T-helper 2 cell treated with Interferon-gamma antibody and Interleukin-4, amounts not matched to agents 5 μg/mL and 100 μg/mL, for 36 hours (primary cell): ENCODE data around the gene CLEC18A.

ENCODE experiments used
- DNase-seq: peaks from one replicate; pipeline ENCODE4 v3.0.0; 2021; ENCODE audit warnings: low spot score
- H3K27ac Mint-ChIP-seq: one replicate; pipeline ENCODE4 v1.8.0; 2021; ENCODE audit warnings: mild to moderate bottlenecking, mixed read lengths
- H3K27me3 Mint-ChIP-seq: one replicate; pipeline ENCODE4 v1.8.0; 2021; ENCODE audit warnings: low read depth, mixed read lengths
- H3K36me3 Mint-ChIP-seq: one replicate; pipeline ENCODE4 v1.8.0; 2021; ENCODE audit warnings: low read depth, mixed read lengths
- H3K4me1 Mint-ChIP-seq: one replicate; pipeline ENCODE4 v1.8.0; 2021; ENCODE audit warnings: low read depth, mixed read lengths
- H3K4me3 Mint-ChIP-seq: one replicate; pipeline ENCODE4 v1.8.0; 2022; ENCODE audit warnings: mild to moderate bottlenecking, moderate library complexity, mixed read lengths
- H3K9me3 Mint-ChIP-seq: one replicate; pipeline ENCODE4 v1.8.0; 2021; ENCODE audit warnings: mixed read lengths

CLEC18A gene

DNA sequence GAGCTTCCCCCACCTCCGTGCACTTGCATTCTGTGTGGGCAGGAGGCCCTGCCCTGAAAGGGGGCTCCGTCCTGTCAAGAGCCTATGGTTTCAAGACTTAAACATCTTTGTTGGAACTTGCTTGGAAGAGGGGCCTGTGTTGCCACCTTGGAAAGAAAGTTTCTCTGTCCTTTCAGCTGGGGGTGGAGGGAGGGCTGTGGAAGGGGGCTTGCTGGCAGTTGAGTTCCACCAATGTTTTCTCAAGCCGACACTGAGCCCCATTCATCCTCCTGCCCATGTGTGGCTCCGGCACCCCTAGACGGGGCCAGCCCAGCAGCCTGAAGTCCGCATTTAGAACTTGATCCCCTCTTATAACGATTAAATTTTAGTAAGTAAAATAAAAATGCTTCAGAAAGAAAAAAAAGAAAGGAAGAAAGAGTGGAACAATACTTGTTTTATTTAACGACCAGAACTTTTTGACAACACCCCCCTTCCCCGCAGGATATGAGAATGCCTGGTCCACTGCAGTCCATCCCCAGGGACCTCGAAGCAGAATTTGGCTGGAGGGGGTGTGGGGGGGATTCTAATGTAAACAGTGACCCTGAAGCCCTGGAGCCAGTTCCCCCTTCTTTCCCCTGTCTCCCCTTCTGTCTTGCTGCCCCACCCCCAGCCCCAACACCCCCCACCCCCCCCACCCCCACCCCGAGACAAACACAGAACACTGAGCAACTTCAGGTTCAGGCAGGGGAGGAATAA is 26.9 kb upstream of the CLEC18A start:
- Mint-ChIP-seq H3K27me3 (no peaks in the 10 kb centered on the region), H3K9me3 (no peaks in the 10 kb centered on the region), H3K4me1 (no peaks in the 10 kb centered on the region), H3K27ac (no peak overlapping the region), H3K36me3 (peaks cover 3% of the 10 kb centered on the region), H3K4me3 (no peak overlapping the region)
- no peak for DNase-seq

- Mint-ChIP-seq H3K27me3 (no peaks in the 10 kb centered on the region), H3K27ac (no peak overlapping the region), H3K36me3 (peaks cover 3% of the 10 kb centered on the region), H3K4me3 (no peak overlapping the region), H3K4me1 (no peaks in the 10 kb centered on the region), H3K9me3 (no peaks in the 10 kb centered on the region)
- no peak for DNase-seq
Observed at GRCh38 chr16:69924777-69925191, 26.4 kb upstream of the CLEC18A start.

DNA sequence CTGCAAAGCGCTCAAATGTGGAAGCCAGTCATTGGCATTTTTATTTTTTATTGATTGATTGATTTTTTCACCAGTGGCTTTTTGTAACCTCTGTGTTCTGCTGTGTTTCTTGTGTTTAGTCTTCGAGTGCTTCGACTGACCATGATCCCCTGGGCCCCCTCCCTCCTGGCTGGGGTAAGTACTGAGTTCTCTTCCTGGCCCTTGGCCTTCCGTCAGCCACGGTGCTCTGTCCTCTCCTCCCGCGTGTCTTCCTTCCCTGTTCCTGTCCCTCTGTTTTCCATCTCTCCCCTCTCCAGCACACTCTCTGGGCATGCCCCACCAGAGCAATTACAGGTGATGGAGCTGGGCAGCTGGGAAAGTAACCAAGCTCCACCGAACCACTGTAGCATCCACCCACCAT is 25.8 kb upstream of the CLEC18A start:
- H3K36me3 Mint-ChIP-seq = peaks cover 3% of the 10 kb centered on the region

GRCh38 chr16:69926241-69926640 is 24.9 kb upstream of the CLEC18A start:
- no peak overlapping the region for H3K27ac Mint-ChIP-seq

More for the DNA sequence above, 25.8 kb upstream of the CLEC18A start:
- Mint-ChIP-seq H3K27ac (peak overlapping the region; percentile 24), H3K9me3 (no peaks in the 10 kb centered on the region), H3K4me1 (no peaks in the 10 kb centered on the region), H3K4me3 (no peak overlapping the region), H3K27me3 (no peaks in the 10 kb centered on the region)
- no peak for DNase-seq

DNA sequence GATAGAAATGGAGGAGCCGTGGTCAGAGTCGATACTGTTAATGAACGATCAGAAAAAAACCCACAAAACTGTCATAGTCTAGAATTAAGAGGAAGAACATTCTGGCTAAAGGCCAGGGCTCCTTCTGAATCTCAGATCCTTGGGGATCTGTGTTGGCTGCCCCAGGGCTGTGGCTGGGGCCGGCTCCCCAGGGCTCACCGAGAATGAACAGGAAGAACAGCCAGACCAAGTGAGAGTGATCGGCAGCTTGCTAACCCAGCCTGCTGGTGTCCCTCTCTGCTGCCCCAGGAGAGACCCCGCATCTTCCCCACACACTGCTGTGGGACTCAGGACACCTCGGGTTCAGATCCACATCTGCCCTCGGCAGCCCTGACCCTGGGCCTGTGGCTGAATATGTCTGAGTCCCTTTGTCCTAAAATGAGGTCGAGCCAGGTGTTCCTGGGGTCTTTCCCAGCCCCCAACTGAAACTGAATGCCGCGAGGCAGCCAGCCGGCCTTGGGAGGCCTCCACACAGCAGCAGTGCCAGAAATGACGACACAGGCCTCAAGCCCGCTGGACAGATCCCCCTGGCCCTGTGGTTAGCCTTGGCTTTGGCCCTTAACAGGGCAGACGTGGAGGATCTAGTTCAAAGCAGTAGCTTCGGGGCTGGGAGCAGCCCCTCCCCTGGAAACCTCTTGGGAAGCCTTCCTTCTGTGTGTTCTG is 23.9 kb upstream of the CLEC18A start:
- Mint-ChIP-seq H3K9me3 (no peaks in the 10 kb centered on the region), H3K27me3 (no peaks in the 10 kb centered on the region), H3K27ac (no peak overlapping the region), H3K4me1 (no peaks in the 10 kb centered on the region), H3K4me3 (no peak overlapping the region), H3K36me3 (peaks cover 7% of the 10 kb centered on the region)
- DNase-seq = no peak

More at GRCh38 chr16:69926241-69926640, 24.9 kb upstream of the CLEC18A start:
- H3K4me3 Mint-ChIP-seq = no peak overlapping the region
- H3K9me3 Mint-ChIP-seq = no peaks in the 10 kb centered on the region
- no peaks in the 10 kb centered on the region for H3K4me1 Mint-ChIP-seq
- H3K36me3 Mint-ChIP-seq = peaks cover 7% of the 10 kb centered on the region
- DNase-seq = no peak
- H3K27me3 Mint-ChIP-seq = no peaks in the 10 kb centered on the region

- Mint-ChIP-seq H3K9me3 (no peaks in the 10 kb centered on the region), H3K4me1 (no peaks in the 10 kb centered on the region), H3K27ac (no peak overlapping the region), H3K36me3 (peaks cover 9% of the 10 kb centered on the region), H3K4me3 (no peak overlapping the region), H3K27me3 (no peaks in the 10 kb centered on the region)
- no peak for DNase-seq
Observed at GRCh38 chr16:69928856-69929400, 22.2 kb upstream of the CLEC18A start.

DNA sequence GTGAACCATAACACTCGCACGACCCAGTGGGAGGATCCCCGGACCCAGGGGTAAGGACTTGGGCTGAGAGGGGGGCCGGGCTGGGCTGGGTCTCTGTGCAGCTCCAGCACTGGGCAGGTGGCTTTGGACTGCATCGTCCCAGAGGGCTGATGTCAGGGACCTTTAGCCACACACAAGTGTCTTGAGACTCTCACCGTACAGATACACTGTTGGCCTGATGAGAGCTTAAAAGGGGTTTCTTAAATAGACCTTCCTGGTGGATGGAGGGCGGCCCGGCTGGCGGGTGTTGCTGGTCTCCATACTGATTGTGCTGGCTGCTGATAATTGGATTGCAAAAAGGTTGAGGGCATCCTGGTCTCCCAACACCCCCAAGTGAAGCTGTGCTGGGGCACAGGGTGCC is 21.7 kb upstream of the CLEC18A start:
- no peak overlapping the region for H3K27ac Mint-ChIP-seq
- no peaks in the 10 kb centered on the region for H3K4me1 Mint-ChIP-seq
- no peak for DNase-seq

DNA sequence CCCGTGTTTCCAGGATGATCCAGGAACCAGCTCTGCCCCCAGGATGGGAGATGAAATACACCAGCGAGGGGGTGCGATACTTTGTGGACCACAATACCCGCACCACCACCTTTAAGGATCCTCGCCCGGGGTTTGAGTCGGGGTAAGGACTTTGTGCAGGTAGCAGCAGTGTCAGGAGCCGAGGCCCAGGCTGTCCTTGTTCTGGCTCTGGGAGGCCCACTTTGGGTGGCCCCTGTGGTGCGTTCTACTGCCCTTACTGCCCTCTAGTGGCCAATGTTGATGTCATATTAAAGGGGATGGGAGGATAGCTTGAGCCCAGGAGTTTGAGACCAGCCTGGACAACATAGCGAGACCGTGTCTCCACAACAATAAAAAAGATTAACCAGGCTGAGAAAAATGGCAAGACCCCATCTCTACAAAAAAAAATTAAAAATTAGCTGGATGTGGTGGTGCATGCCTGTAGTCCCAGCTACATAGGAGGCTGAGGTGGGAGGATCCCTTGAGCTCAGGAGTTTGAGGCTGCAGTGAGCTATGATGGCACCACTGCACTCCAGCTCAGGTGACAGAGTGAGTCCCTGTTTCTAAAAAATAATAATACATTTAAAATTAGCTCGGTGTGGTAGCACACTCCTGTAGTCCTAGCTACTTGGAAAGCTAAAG is 20.9 kb upstream of the CLEC18A start:
- Mint-ChIP-seq H3K36me3 (peaks cover 11% of the 10 kb centered on the region), H3K27me3 (no peaks in the 10 kb centered on the region), H3K27ac (no peak overlapping the region), H3K4me3 (no peak overlapping the region), H3K9me3 (no peaks in the 10 kb centered on the region), H3K4me1 (no peaks in the 10 kb centered on the region)
- peak; percentile 22 for DNase-seq

More for the DNA sequence above, 21.7 kb upstream of the CLEC18A start:
- Mint-ChIP-seq H3K4me3 (no peak overlapping the region), H3K9me3 (no peaks in the 10 kb centered on the region), H3K36me3 (peaks cover 11% of the 10 kb centered on the region), H3K27me3 (no peaks in the 10 kb centered on the region)

- Mint-ChIP-seq H3K27ac (no peak overlapping the region), H3K27me3 (no peaks in the 10 kb centered on the region), H3K4me1 (no peaks in the 10 kb centered on the region), H3K36me3 (peaks cover 15% of the 10 kb centered on the region), H3K4me3 (no peak overlapping the region), H3K9me3 (no peaks in the 10 kb centered on the region)
- DNase-seq = no peak
Observed at GRCh38 chr16:69931631-69932030, 19.5 kb upstream of the CLEC18A start.

- Mint-ChIP-seq H3K27ac (no peak overlapping the region), H3K4me3 (no peak overlapping the region), H3K9me3 (no peaks in the 10 kb centered on the region), H3K27me3 (no peaks in the 10 kb centered on the region), H3K4me1 (no peaks in the 10 kb centered on the region), H3K36me3 (peaks cover 16% of the 10 kb centered on the region)
- no peak for DNase-seq
Observed at GRCh38 chr16:69932228-69932627, 18.9 kb upstream of the CLEC18A start.

DNA sequence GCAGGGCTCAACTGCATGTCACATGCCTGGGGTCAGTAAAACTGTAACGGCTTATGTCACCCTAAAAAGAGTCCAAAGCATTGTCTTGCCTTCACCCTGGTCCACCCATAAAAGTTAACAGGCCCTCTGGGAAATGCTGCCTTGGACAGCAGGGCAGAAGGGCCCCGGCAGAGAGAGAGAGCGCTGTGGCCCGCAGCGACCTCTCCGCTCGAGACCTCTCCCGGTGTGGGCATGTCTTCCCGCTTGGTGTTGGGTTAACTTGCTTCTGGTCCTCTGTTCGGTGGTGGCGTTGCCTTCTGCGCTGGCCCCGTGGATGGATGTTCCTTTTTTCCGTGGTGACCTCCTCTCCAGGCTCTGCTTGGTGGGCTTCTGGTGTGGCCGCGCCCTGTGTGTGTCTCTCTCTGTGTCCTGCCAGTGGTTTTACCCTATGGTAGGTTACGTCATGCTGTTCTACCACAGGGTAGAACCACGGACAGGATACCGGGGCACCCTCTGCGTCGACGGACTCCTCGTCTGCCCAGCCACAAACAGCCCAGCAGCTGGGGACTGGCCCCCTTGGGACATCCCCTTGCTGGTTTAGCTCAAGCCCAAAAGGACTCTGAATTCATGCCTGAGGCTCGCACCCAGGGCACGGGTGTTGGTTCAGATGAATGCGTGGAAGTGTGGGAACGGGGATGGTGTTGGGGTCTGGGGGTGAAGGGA is 18.3 kb upstream of the CLEC18A start:
- no peaks in the 10 kb centered on the region for H3K4me1 Mint-ChIP-seq
- no peaks in the 10 kb centered on the region for H3K9me3 Mint-ChIP-seq
- no peaks in the 10 kb centered on the region for H3K27me3 Mint-ChIP-seq
- no peak overlapping the region for H3K4me3 Mint-ChIP-seq
- no peak for DNase-seq
- H3K36me3 Mint-ChIP-seq = peaks cover 18% of the 10 kb centered on the region
- H3K27ac Mint-ChIP-seq = no peak overlapping the region

GRCh38 chr16:69934044-69934443 is 17.1 kb upstream of the CLEC18A start:
- no peaks in the 10 kb centered on the region for H3K27me3 Mint-ChIP-seq
- H3K36me3 Mint-ChIP-seq = peaks cover 21% of the 10 kb centered on the region
- no peak for DNase-seq
- no peak overlapping the region for H3K27ac Mint-ChIP-seq
- no peaks in the 10 kb centered on the region for H3K9me3 Mint-ChIP-seq
- no peak overlapping the region for H3K4me3 Mint-ChIP-seq
- no peaks in the 10 kb centered on the region for H3K4me1 Mint-ChIP-seq

- H3K4me1 Mint-ChIP-seq = no peaks in the 10 kb centered on the region
- H3K27me3 Mint-ChIP-seq = no peaks in the 10 kb centered on the region
- no peaks in the 10 kb centered on the region for H3K9me3 Mint-ChIP-seq
- DNase-seq = no peak
- no peak overlapping the region for H3K27ac Mint-ChIP-seq
- H3K4me3 Mint-ChIP-seq = no peak overlapping the region
- peaks cover 23% of the 10 kb centered on the region for H3K36me3 Mint-ChIP-seq
Observed at GRCh38 chr16:69934751-69935150, 16.4 kb upstream of the CLEC18A start.
